ENCODE data around the gene ZNF260.
"Not testable (repeated sequence)": the region's sequence is repeated elsewhere in the genome, so short reads cannot be mapped to it uniquely, and the experiment has no call there.

Gene ZNF260

GRCh38 chr19:36528194-36528920, at the start of gene ZNF260:
ZNF260 (minus strand) TSS chr19:36528271; CDS start chr19:36515238, 13,033 bp downstream.
- peak; percentile 79 to 94 (median 80) for DNase-seq (ENCODE audit: low read depth in 2 of 3, low spot score in 2 of 3)

DNA sequence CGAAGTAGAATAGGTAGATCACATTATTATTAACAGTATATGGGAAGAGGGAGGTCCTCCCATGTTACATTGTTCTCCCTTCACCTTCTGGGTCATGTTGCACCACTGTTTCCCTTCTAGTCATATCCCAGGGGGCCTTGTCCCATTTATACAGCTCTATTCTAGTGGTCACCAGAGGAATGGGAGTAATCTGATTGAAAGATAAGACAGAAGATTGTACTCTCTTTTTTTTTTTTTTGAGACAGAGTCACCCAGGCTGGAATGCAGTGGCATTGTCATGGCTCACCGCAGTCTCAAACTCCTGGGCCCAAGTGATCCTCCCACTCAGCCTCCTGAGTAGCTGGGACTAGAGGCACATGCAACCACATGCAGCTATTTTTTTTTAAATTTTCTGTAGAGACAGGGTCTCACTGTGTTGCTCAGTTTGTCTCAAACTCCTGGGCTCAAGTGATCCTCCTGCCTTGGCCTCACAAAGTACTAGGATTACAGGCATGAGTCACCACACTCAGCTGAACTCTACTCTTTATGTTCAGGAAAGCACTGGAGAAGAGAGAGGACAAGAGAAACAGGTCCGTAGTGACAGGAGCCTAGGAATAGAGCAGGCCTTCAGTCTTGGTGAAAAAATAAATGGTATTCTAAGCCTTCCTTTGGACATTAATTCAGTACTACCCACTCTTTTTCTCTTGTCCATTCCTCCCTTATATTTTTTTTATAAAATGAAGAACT, 49.4 kb upstream of the ZNF260 start:
- no peak for DNase-seq (ENCODE audit: low read depth in 2 of 3, low spot score in 2 of 3)

GRCh38 chr19:36574741-36575140, 46.7 kb upstream of the ZNF260 start:
- no peak for DNase-seq (ENCODE audit: low read depth in 2 of 3, low spot score in 2 of 3)

- no peak for DNase-seq (ENCODE audit: low read depth in 2 of 3, low spot score in 2 of 3)
Observed at GRCh38 chr19:36573895-36574720, 46.0 kb upstream of the ZNF260 start.

DNA sequence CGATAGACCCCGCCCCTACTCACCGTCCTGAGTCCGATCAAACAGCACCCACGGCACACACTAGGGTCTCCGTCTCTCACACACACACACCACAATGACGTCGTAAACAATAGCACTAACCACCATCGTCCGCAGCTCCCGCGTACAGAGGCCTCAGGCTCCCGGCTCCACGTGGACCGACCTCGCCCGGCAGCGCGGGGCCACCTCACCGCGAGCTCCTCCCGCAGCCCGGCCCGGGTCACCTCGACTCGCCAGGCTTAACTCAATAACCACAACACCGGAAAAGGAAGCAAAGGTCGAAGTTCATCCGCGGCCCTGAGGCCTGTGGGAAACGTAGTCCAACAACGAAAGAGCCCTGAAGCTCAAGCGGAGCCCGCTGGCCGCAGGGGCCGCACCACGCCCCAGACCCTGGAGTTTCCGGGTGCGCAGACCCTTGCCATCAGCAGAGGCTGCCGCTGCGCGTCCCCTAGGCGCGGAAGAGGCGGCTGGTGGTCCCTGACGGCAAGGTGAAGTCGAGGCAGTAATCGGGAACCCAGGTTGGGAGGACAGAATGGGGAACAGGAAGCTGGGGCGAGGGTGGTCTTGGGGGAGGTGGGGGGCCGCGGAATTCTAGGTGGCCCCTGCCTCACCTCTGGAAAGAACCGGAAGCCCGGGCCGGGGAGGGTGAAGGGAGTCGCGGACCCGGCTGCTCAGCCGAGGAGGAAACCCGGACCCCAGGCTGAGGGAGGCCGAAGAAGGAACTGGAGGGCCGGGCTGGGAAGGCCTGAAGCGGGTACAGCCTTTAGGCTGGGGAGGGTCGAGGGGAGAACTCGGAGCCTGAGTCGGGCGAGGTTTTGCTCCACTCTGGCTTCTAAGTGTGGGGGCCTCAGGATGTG, 45.2 kb upstream of the ZNF260 start, which contains the start of gene ZNF529:
Gene ZNF529, minus strand, starts transcription at position 273 of the 875 bp plus-strand sequence. CDS start 946 bp downstream, outside the sequence.
- DNase-seq (ENCODE audit: low read depth in 2 of 3, low spot score in 2 of 3): peak; percentile 59 to 73 (median 62)

DNA sequence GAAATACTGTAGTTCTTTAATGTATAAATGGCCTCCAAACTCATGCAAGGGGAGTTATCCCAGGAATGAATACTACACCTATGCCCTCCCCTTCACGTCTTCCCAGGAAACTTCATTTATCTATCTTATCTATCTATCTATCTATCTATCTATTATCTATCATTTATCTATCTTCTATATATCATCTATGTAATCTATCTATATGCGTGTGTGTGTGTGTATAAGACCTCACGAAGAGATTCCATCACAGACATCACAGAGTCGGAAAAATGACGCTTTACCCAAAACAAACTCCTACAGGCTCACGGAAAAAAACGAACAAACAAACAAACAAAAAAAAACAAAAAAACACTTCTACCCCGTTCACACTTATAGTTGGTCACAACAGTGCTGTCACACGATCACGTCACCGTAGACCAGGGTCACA, 44.5 kb upstream of the ZNF260 start:
- DNase-seq (ENCODE audit: low read depth in 2 of 3, low spot score in 2 of 3): no peak

GRCh38 chr19:36564391-36564790, 36.3 kb upstream of the ZNF260 start:
- DNase-seq (ENCODE audit: low read depth in 2 of 3, low spot score in 2 of 3): no peak

DNA sequence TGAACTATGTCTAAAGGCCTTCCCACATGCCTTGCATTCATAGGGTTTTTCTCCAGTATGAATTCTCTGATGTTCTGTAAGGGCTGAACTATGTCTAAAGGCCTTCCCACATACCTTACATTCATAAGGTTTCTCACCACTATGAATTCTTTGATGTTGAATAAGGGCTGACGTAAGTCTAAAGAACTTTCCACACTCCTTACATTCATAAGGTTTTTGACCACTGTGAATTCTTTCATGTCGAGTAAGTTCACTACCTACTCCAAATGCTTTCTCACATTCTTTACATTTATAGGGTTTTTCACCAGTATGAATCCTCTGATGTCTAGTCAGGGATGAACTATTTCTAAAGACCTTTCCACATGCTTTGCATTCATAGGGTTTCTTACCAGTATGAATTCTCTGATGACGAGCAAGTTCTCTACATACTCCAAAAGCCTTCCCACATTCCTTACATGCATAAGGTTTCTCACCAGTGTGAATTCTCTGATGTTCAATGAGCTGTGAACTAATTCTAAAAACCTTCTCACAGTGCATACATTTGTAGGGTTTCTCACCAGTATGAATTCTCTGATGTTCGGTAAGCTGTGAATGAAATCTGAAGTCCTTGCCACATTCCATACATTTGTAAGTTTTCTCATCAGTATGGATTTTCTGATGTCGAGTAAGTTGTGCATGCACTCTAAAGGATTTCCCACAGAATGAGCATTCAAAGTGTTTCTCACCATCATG, 19.1 kb upstream of the ZNF260 start:
- no peak for DNase-seq (ENCODE audit: low read depth in 2 of 3, low spot score in 2 of 3)

DNA sequence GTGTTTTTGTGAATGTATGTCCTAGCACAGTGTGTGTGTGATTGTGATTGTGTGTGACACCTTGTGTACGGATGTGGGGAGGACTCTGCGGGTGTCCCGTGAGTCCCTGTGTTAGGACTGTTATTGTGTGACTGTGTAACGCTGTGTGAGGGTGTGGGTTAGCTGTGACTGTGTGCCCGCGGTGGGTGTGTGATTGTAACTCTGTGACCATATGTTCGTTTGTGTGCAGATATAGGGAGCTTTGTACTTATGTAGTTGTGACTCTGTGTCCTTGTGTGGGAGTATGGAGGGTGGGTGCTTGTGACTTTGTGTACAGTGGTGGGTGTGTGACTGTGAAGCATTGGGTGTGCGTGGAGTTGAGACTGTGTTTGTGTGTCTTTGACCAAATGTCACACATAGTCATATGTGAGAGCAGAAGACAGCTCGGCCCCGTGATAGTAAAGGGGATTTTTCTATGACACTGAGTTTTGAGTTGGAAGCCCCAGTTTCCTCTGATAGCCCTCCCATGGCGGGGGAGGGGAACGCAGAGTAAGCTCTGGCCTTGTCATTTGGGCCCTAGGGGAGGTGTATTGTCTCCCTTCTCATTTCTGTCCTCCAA, 949 bp upstream of the ZNF260 start:
- DNase-seq (ENCODE audit: low read depth in 2 of 3, low spot score in 2 of 3): peak in 1 of 3 experiments; percentile 5

GRCh38 chr19:36527873-36528193, 238 bp downstream of the ZNF260 start:
- no peak for DNase-seq (ENCODE audit: low read depth in 2 of 3, low spot score in 2 of 3)

DNA sequence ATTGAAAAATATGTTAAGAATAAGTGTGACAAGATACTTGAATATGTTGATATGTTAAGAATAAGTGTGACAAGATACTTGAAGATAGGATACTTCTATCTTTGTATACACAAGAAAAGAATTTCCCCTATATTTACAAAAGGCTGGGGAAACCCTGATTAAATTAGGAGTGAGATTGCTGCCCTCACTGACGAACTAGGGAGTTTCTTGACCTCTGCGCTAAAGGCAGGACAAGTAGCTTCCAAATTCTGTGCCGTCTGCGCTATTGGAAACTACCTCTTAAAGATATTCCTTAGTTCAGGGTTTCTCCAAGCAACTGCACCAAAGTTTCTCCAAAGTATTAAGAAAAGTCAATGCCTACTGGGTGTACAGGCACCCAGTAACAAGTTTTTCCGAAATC, 730 bp downstream of the ZNF260 start:
- no peak for DNase-seq (ENCODE audit: low read depth in 2 of 3, low spot score in 2 of 3)

DNA sequence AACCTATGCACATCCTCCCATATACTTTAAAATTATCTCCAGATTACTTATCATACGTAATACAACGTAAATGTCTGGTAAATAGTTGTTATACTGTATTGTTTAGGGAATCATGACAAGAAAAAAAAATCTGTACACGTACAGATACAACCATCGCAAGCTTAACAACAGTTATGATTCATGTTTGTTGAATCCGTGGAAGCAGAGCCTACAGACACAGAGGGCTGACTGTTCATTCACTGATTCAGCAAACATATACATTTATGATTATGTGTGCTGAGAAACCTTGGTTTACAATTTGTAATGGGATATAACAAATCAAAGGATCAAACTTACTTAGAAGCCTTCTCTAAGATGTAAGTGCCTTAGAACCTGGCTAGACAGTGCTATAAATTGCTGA, 1.5 kb downstream of the ZNF260 start:
- DNase-seq (ENCODE audit: low read depth in 2 of 3, low spot score in 2 of 3): no peak

GRCh38 chr19:36524617-36525016, 3.5 kb downstream of the ZNF260 start:
- no peak for DNase-seq (ENCODE audit: low read depth in 2 of 3, low spot score in 2 of 3)

DNA sequence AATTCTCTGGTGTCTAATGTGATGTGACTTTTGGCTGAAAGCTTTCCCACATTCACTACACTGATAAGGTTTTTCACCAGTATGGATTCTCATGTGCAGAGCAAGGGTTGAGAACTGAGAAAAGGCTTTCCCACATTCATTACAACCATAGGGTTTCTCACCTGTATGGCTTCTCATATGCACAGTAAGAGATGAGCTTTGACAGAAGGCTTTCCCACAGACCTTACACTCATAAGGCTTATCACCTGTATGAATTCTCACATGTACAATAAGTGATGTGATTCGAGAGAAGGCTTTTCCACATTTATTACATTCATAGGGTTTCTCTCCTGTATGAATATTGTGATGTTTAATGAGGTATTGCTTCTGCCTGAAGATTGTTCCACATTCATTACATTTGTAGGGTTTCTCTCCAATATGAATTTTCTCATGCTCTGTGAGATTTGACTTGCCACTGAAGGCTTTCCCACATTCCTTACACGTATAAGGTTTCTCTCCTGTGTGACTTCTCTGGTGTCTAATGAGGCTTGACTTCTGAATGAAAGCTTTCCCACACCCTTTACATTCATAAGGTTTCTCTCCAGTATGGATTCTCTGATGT, 14.0 kb downstream of the ZNF260 start:
- no peak for DNase-seq (ENCODE audit: low read depth in 2 of 3, low spot score in 2 of 3)

DNA sequence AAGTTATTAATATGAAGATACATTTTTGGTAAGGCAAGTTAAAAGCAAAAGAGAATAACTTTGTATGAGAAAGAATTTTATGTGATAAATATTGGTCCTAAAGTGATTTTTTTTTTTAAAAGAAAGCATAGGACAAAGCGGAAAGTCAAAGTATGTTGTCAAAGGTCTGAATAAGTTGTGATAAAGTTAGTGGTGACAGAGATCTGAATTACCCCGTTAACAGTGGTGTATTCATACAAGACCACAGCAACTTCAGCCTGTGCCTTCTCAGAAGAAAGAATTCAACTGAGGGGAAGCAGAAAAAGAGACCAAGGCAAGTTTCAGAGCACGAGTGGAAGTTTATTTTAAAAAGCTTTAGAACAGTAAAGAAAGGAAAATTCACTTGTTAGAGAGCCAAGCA, 19.7 kb downstream of the ZNF260 start:
- DNase-seq (ENCODE audit: low read depth in 2 of 3, low spot score in 2 of 3): no peak

GRCh38 chr19:36501973-36502372, 26.1 kb downstream of the ZNF260 start:
- DNase-seq (ENCODE audit: low read depth in 2 of 3, low spot score in 2 of 3): no peak

DNA sequence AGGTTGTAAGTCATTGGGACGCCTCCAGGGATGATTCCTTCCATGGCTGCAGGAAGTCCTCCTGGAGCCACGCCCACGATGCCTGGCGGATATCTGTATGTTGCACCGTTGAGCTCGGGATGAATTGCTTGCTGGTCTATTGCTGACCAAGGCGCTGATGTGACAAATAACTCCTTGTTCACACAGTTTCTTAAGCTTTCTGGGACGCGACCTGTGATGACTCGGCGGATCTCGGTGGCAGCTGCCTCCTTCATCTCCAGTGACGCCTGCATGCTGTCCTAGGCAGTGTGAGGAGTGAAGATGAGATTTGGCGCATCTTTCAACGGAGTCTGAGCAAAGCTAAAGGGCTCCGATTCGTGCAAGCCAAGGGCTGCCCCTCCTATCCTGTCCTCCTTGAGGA, 31.1 kb downstream of the ZNF260 start:
- no peak for DNase-seq (ENCODE audit: low read depth in 2 of 3, low spot score in 2 of 3)

DNA sequence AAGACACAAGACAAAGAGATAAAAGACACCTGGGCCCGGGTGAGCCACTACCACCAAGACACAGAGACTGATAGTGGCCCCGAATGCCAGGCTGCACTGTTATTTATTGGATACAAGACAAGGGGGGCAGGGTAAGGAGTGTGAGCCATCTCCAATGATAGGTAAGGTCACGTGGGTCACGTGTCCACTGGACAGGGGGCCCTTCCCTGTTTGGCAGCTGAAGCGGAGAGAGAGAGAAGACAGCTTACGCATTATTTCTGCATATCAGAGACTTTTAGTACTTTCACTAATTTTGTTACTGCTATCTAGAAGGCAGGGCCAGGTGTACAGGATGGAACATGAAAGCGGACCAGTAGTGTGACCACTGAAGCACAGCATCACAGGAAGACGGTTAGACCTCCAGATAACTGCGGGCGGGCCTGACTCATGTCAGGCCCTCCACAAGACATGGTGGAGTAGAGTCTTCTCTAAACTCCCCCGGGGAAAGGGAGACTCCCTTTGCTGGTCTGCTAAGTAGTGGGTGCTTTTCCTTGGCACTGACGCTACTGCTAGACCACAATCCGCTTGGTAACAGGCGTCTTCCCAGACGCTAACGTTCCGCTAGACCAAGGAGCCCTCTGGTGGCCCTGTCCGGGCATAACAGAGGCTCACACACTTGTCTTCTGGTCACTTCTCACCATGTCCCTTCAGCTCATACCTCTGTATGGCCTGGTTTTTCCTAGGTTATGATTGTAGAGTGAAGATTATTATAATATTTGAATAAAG, 35.2 kb downstream of the ZNF260 start:
- DNase-seq (ENCODE audit: low read depth in 2 of 3, low spot score in 2 of 3): not testable (repeated sequence)
